Neural cell (in vitro differentiated cells): Measurements from ENCODE around the gene PRKRIP1.

Experiments
- CTCF ChIP-seq: fragments of 450-650 bp; IDR thresholded peaks from 2 replicates; pipeline ENCODE4 v1.5.1; 2014; ENCODE audit warnings: antibody characterized with exemption, mild to moderate bottlenecking, moderate library complexity; ENCODE audit not compliant: poor library complexity, severe bottlenecking
- EP300 ChIP-seq: fragments of 450-650 bp; conservative IDR thresholded peaks from 2 replicates; pipeline ENCODE4 v1.6.1; 2014; ENCODE audit warnings: antibody characterized with exemption, mild to moderate bottlenecking, moderate library complexity; ENCODE audit not compliant: poor library complexity, severe bottlenecking
- EZH2 ChIP-seq: fragments of 200-600, 300-800 bp; shearing (Covaris generic), sonication (generic); IDR thresholded peaks from 2 replicates; pipeline ENCODE4 v1.6.1; 2014; ENCODE audit warnings: antibody characterized with exemption, low read length, borderline replicate concordance, mild to moderate bottlenecking; ENCODE audit not compliant: insufficient read depth, poor library complexity, severe bottlenecking
- POLR2AphosphoS5 ChIP-seq: IDR thresholded peaks from 2 replicates; pipeline ENCODE4 v1.6.1; 2012
- TAF1 ChIP-seq: IDR thresholded peaks from 2 replicates; pipeline ENCODE4 v1.6.1; 2012; ENCODE audit warnings: low read depth

DNA sequence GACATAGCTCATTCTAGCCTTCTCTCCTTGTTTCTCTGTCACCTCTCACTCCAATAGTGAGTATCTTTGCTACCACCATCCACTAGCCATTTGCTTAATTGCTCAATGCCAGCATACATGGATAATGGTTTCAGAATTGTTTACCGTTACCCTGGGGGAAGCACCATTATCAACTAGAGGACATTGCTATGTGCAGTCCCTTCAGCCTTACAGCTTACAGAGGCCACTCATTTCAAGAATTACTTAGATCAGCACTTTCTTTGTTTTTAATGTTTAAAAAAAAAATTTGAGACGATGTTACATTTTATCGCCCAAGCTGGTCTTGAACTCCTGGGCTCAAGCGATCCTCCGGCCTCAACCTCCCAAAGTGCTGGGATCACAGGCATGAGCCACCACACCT, 22.4 kb downstream of the PRKRIP1 start:
- TF ChIP-seq CTCF (no peak), TAF1 (no peak), EZH2 (no peak), EP300 (no peak), POLR2AphosphoS5 (no peak)
